Fibroblast of the conjunctiva (primary cell): ENCODE results near the gene H2BK1.

Experiments
- DNase-seq: peaks from one replicate; pipeline ENCODE4 v3.0.0-alpha.2; 2010; ENCODE audit warnings: low read depth

H2BK1 gene

DNA sequence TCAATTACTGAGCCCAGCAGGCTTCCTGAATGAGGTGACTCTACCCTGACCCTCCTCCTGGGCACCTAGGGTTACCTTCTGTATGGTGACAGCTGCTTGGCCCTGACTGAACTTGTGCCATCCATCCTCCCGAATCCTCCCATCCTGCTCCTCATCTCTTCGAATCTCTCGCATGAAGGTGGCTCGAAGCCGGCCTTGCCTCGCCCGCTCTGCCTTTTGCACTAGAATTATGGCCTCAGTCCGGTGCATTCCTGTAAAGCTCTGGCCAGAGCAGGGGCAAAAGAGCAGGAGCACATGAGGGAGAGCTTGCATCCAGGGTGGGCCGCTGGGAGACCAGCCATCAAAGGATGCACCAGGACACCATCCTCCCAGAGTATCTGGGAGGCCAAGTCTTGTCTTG lies 7.5 kb downstream of the H2BK1 start:
- DNase-seq, result no peak

DNA sequence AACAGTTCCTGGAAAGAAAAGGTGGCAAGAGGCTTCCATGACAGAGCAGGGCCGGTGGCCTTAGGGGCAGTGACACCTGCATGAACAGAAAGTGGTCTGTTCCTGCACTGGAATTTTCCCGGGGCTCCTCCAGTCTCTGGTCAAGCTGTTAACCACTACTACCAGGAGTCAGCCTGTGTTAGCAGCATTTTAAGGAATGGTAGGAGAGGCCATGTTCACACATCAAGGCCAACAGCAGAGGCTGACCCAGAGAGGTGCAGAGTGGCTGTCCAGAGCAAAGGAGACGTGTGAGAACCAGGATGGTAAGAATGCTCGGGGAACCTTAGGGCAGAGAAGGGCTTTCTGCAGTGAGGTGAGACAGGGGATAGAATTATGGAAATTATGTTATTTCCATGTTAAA lies 8.5 kb downstream of the H2BK1 start:
- DNase-seq, result no peak

DNA sequence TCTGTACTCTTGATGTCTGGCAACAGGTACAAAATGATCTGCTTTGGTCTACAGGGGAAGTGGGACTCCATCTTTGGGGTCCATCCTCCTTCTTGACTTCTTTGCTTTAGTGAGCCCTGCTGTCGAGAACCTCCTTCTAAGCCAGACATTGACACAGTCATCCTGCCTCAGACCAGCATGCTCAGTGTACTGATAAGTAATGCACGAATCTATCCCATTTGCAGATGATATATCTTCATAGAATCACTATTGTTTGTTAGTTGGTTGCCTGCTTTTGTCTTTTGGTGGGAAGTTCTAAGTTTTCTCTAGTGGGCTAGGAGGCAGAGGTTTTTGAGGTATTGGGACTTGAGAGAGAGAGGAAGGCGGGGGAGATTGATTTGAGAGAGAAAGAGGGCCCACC lies 8.9 kb downstream of the H2BK1 start:
- DNase-seq, result no peak

DNA sequence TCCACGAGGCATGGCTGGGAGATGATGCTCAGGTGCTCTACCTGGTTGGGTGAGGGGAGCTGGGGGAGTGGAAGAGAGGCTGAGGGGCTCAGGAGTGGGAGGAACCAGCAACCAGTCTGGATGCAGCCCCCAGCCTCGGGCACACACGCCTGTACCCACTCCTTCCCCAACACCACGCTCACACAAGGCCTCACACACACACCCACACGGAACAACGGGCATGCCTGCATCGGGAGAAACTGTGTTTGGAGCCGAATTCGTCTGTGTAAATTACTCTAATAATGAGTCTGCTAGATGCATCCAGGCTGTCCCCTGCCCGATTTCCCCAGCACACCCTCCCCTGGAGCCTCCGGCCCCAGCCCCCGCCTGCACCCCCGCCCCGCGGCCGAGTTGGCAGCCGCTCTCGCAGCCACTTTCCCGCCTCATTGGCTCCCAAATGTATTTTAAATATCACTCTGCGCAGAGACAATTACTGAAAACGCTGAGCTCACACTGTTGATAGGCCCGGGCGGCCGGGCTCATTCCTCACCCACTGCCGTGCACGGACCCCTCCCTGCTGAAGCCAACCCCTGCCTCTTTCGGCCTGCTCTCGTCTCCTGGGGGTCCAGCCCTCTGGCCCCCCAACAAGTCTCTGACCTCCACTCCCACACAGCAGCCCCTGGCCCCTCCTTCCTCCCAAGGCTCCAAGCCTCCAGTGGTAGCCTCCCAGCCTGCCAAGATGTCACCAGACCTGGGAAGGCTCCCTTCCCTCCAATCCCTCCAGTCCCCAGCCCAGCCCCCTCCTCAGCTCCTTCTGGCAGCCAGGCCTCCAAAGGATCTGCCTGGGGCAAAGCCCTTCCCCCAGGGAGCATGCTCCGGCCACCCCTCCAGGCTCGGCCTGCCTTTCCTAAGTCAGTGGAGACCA lies 11.1 kb downstream of the H2BK1 start:
- DNase-seq, result no peak

DNA sequence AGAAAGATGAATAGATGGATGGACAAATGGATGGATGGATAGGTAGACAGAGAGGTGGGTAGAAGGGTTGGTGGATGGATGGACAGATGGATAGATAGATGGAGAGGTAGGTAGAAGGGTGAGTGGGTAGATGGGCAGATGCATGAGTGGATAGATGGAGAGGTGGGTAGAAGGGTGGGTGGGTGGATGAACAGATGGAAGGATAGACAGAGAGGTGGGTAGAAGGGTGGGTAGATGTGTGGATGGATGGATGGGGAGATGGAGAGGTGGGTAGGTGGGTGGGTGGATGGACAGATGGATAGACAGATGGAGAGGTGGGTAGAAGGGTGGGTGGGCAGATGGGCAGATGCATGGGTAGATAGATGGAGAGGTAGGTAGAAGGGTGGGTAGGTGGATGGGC lies 12.4 kb downstream of the H2BK1 start:
- no peak for DNase-seq

DNA sequence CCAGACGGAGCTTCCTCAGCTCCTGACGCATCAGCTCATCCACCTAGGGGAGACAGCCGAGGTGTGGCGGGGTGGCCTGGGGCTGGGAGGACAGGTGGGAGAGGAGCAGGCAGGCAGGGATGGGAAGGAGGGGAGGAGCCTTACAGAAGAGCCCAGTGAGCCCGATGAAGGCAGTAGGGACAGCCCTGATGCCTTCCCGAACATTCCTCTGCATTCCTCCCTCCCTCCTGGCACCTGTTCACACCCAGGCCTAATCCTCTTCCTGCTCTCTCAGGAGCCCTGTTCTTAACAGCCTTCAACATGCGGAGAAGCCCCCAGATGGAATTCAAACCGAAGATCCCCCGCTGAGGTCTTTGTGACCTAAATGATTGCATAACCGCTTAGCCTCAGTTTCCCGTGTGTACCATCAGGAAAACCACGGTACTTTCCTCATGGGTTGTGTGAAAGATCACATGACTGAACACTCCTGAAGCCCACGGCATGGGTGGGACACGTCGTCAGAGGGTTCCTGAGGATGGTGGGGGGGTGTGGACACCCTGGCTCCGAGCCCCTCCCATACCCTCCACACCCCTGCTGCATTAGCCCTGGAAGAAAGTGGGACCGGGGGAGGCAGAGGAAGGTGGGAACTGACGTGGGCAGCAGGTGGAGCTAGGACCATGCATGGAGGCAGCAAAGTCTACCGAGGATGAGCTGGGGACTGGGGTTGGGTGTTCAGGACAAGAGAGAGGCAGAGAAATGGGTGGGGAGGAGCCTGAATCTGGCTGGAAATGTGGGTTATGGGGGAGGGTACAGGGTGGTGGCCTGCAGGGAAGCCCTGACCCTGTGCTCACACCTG lies 14.5 kb downstream of the H2BK1 start:
- no peak for DNase-seq

DNA sequence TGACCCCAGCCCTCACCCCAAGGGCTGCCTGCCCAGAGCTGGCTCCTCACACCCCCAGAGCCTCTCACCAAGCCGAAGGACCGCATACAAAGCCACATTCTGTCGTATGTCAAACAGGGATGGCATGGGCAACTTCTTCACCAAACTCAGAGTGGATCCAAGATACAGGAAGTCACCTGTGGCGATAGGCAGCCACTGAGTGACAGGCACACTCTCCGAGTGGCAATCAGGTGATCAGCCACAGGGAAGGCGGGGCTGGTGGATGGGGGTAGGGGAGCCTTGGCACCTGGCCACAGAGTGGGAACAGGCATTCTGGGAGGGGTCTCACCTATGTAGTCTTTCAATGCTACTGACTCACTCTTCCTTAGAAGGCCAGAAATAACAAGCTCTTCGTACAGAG lies 16.1 kb downstream of the H2BK1 start:
- no peak for DNase-seq

DNA sequence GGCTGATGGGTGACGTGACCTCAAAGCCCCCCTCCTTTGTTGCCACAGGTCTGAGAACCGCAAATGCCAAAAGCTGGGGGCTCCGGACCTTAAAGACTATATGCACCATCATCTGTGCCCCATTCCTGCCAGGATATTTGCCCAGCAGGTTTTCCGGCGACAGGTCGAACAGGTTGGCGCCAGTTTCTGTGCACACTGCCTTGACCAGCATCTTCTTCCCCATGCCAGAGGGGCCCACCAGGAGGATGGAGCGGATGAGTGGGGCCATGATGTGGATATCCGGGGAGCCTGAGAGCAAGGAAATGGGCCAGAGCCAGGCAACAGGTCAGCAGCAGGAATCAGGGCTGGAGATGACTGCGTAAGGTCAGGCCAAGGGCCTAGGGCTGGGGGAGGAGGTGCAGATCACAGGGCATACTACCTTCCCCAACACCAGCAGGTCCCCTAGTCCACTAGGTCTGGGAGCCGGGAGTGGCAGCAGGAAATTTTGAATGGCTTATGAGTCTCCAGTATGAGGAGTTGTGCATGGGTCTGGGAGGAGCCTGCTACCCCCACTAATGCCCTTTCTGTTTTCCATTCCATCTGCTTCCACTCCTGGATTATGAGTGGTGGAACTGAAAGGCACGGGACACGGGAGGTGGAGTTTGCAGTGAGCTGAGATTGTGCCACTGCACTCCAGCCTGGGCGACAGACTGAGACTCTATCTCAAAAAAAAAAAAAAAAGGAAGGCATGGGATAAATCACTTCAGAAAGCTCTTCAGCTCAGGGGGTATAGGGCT lies 16.9 kb downstream of the H2BK1 start:
- no peak for DNase-seq

DNA sequence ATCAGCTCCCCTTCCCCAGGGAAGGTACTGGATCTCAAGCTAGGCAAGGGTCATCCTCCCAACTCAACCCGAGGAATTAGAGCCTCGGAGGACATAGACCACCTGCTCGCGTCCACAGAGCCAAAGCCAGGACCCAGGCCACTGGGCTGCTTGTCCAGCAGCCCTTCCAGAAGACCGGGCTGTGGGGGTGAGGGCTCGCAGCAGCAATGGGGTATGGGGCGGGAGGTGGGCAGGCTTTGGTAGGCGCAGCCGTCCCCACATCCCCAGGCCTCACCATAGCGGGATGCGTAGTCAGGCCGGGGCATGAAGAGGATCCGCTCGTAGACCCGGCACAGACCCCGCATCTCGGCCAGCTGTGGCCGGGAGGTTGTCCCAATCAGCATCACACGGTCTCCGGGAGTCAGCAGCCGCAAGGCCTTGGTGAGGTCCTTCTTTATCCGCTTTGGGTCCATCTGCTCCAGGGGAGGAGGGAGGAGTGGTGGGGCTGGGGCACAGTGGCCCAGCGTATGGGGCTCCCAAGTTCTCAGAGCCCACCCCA lies 18.2 kb downstream of the H2BK1 start:
- DNase-seq, result no peak

DNA sequence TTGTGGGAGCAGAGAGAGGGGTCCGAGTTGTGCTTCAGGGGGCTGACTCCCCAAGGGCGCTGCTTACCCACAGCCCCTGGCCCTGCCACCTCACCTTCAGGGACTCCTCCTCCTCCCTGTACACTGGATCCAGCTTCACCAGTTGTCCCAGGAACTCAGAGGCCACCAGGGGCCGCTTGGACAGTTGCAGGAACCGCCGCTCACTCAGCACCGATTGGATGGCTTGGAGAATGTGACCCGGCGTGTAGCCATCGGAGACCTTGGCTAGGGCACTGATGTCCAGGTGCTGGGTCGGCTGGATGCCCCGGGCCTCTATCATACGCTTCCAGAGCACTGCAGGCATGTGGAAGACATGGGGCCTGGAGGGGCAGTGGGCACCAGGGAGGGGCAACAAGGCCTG lies 18.7 kb downstream of the H2BK1 start:
- DNase-seq, result no peak

DNA sequence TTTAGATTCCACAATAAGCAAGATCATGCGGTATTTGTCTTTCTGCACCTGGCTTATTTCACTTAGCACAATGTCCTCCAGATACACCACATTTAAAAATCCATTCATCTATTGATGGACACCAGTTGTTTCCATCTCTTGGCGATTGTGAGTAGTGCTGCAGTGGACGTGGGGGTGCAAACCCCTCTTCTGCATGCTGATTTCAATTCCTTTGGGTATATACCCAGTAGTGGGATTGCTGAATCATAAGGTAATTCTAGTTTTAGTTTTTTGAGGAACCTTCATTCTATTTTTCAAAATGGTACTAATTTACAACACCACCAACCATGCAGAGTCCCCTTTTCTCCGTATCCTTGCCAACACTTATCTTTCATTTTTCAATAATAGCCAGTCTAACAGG lies 21.2 kb downstream of the H2BK1 start:
- no peak for DNase-seq

DNA sequence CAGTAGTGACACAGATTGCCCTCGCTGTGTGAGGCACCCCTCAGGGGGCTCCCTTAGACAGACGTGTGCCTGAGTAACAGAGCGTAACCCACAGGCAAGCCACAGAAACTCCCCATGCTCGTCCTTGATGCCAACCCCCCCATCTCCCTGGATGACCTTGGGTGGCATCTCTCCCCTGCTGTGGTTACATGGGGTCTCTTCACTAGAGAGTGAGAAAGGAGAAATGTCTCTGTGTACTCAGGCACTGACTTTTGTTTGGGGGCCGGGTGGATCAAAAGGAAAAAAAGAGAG lies 22.1 kb downstream of the H2BK1 start:
- no peak for DNase-seq

DNA sequence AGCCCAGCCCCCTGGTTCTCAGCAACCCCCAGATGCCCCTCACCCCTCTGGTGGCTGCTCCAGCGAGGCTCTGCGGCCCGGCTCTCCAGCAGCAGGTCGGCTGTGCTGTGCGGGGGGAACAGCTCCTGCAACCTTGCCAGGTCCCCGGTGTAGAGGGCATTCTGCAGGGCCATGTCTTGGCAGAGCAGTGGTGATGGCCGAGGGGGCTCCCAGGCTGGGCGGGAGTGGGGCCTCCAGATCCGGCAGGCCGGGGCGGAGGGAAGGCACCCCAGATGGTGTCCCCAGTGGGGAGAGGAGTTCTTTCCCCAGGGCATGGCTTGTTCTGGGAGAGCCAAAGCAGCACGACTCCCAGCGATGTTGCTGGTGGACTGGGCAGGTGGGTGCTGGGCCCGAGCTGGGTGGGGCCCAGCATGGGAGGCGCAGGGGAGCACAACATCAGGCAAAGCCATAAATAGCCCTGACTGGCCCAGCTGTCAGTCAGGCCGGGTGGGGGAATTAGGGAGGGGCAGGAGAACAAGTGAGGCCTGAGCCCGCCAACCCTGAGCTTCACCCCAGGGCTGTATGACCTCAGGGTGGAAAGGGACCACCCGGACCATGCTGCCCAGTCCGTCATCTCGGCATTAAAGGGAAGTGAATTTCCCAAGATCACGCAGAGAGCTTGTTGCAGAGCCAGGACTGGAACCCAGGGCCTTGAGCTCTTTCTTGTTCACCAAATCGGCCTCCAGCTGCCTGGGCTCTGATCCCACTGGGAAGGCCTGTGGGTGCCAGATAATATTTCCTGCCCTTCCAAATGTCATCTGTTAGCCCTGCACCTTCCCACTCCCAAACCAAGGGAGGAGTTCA lies 22.7 kb downstream of the H2BK1 start:
- DNase-seq, result no peak

DNA sequence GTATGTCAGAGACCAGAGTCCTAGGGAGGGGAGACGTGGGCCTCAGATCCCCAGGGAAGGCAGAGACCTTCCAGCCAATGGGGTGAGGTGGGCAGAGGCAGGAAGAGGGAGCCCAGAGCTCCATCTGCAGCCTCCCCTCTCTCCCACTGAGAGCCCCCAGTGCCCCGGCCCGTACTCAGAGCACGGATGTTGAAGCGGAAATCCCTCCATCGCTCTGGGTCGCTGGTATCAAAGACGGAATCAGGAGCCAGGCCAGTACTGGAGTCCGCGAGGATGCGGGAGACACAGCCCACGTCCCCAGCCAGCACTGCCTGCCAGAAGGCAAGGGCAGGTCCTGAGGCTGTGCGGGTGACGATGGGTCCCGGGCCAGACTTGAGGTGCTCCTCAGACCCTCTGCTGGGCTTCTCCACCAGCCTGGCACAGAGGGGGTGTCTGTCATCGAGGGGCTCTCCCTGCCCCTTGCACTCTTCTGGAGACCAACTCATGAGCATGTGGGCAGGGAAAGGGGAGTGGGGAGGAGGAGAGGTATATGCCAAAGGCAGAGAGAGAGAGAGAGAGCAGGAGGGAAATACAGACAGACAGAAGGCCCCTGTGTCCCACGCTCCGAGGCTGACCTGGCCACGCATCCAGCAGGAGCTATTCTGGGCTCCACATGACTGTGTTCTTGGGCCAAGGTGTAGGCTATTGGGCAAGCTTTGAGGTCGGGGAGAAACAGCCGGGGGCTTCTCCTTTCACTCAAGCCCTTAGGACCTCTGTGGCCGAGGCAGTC lies 23.5 kb downstream of the H2BK1 start, which contains the start of gene ASB10:
ASB10 (minus strand) TSS at position 611 of the 769 bp plus-strand sequence; CDS start at position 491, 120 bp downstream.
- no peak for DNase-seq

DNA sequence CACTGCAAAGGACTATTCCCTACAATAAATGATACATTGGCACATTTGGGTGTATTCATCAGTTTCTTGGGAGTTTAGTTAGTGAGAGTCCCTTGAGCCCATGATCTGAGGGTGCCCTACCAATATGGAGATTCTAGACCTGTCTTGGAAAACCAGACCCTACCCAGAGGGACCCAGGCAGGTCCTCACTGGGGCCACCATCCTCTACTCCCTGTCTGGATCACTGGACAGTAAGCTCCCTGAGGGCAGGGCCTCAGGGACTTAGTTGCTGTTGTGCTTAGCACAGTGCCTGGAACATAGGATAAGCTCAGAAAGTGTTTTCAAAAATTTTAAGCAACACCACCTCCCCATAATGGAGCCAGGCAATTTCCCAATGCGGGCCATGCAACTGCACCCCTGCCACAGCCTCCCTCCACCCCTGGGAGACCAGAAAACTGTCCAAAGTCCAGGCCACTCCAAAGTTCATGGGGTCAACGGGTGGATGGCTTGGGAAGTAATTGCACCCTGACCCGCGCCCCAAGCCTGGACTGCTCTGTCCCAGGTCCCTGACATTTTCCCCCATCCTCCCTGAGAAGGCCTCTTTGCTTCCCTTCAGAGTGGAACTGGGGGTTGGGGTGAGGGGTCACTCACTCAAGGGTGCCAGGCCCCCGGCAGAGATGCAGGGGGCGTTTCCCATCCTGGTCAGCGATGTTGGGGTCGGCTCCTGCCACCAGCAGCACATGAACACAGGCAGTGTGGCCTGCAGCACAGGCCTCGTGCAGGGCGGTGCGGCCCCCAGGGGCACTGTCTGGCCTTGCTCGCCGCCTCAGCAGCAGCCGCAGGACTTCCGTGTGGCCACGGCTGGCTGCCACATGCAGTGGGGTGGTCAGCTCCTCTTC lies 24.3 kb downstream of the H2BK1 start:
- no peak for DNase-seq

DNA sequence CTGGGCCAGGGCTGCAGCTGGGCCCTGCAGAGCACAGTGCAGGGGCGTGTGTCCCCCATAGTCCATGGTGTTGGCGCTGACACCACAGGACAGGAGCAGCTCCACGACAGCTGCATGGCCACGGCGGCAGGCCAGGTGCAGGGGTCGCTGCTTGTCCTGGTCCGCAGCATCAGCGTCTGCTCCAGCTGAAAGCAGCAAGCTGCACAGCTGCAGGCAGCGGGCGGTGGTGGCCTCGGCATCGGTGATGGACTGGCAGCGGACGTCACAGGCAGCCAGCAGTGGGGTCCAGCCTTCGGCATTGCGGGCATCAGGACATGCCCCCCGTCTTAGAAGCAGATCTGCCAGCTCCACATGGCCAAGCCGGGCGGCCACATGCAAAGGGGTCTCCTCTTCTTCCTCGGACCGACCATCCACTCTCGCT lies 29.3 kb downstream of the H2BK1 start:
- no peak for DNase-seq

DNA sequence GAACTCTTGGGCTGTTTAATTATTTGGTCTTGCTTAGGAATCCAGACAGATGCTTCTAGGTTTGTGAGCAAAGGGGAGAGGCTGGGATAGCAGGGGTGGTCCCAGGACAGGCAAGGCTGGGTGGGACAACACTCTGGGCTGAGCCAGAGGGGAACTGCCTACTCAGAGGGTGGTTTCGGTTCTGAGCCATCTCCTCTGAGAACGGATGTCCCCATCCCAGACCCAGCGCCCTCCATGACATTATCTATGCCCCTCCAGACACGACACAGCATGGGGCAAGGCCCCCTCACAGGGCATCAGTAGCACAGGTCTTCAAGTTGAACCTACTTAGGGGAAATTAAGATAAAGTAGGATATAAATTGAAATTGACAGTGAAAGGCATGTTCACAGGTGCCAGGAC lies 30.3 kb downstream of the H2BK1 start:
- DNase-seq, result no peak

DNA sequence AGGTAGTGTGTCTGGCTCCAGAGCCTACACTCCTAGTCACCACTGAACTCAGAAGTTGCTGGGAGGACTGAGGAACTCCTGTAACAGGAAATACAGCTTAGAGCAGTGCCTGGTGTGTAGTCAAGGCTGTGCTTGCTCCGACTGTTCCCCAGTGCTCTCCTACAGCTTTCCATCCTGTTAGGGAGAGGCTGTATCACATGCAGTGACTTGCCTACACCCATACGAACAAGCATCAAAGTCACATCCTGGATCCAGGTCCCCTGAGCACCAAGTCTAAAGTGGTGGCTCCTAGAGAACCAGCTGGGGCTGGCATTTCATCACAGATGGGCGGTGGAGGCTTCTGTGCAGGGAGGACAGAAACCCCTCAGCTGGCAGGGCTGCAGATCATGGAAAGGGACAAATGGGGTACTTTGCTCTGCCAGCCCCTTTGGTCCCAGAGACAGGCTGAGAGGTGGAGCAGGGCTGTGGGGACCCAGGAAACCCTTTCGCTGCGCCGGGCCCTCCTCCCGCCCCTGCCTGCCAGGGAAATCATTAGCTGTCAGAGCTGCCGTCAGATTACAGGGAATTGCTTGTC lies 30.9 kb downstream of the H2BK1 start:
- no peak for DNase-seq

DNA sequence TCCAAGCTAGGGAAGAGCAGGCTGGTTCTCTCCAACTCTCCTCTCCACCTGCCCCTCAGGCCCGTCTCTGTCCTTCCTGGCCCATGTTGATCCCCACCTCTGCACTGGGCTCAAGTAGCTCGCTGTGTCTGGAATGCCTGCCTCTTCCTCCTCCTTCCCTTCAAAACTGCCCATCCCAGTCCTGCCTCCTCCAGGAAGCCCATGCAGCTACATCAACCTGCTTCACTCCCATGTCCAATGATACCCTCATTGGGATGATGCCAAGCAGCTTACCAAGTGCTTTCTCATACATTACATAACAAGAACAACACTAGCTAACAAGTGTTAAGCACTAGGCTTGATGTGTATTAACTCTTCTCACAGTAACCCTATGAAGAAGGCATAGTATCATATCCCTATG lies 31.5 kb downstream of the H2BK1 start:
- no peak for DNase-seq
